Hematopoietic multipotent progenitor cell treated with erythropoietin and hydrocortisone succinate and interleukin-3 and kit ligand, for 17 days (in vitro differentiated cells): Measurements from ENCODE around the gene SEMA7A.

Experiments used
- DNase-seq: peaks from one replicate; pipeline ENCODE4 v3.0.0-alpha.2; 2015; ENCODE audit warnings: low spot score

SEMA7A gene

GRCh38 chr15:74451861-74452835 lies 18.4 kb upstream of the SEMA7A start:
- no peak for DNase-seq

- DNase-seq = no peak
Measured at GRCh38 chr15:74451322-74451721, 17.6 kb upstream of the SEMA7A start.

GRCh38 chr15:74449643-74450205 lies 16.0 kb upstream of the SEMA7A start:
- no peak for DNase-seq

GRCh38 chr15:74449095-74449494 lies 15.3 kb upstream of the SEMA7A start:
- DNase-seq = no peak

- DNase-seq = no peak
Measured at GRCh38 chr15:74445816-74446763, 12.3 kb upstream of the SEMA7A start.

GRCh38 chr15:74444106-74445062 lies 10.6 kb upstream of the SEMA7A start:
- DNase-seq = no peak

- DNase-seq = no peak
Measured at GRCh38 chr15:74443100-74443909, 9.5 kb upstream of the SEMA7A start.

- no peak for DNase-seq
Measured at GRCh38 chr15:74442604-74443003, 8.8 kb upstream of the SEMA7A start.

GRCh38 chr15:74442063-74442462 lies 8.3 kb upstream of the SEMA7A start:
- no peak for DNase-seq

GRCh38 chr15:74441248-74441941 lies 7.6 kb upstream of the SEMA7A start:
- no peak for DNase-seq

- DNase-seq = peak; percentile 89
Measured at GRCh38 chr15:74438721-74439316, 5.1 kb upstream of the SEMA7A start.

GRCh38 chr15:74438206-74438605 lies 4.4 kb upstream of the SEMA7A start:
- DNase-seq = no peak

GRCh38 chr15:74434263-74435136 lies 742 bp upstream of the SEMA7A start:
- DNase-seq = peak; percentile 48

GRCh38 chr15:74432968-74433591 lies 678 bp downstream of the SEMA7A start:
- no peak for DNase-seq

- peak; percentile 35 for DNase-seq
Measured at GRCh38 chr15:74432271-74432967, 1.3 kb downstream of the SEMA7A start.

- DNase-seq = no peak
Measured at GRCh38 chr15:74431645-74432044, 2.1 kb downstream of the SEMA7A start.

GRCh38 chr15:74431116-74431515 lies 2.6 kb downstream of the SEMA7A start:
- peak; percentile 34 for DNase-seq
